K562 (cell line): ENCODE data around the gene DPY30. TPM values are rescaled to one million over a fixed set of nuclear protein-coding genes. Genes with fewer than 3 reads are reported as not detected.
A peak's percentile ranks its signal among the peaks of the same experiment; 100 is the strongest.

Experiments
- BDP1 ChIP-seq: IDR thresholded peaks from 3 replicates; pipeline ENCODE4 v1.6.1; 2011; ENCODE audit not compliant: insufficient read length, insufficient read depth
- CBFB ChIP-seq: sonication (generic); formaldehyde crosslinking; IDR thresholded peaks from 2 replicates; pipeline ENCODE4 v1.4.0; 2020; ENCODE audit warnings: mild to moderate bottlenecking, missing genetic modification reagents
- HDAC3 ChIP-seq: fragments of 450-650 bp; IDR thresholded peaks from 2 replicates; pipeline ENCODE4 v1.6.1; 2018; ENCODE audit warnings: borderline replicate concordance, mild to moderate bottlenecking, moderate library complexity; ENCODE audit not compliant: partially characterized antibody
- HMBOX1 ChIP-seq: sonication (generic); IDR thresholded peaks from 2 replicates; pipeline ENCODE4 v1.6.1; 2016
- MTA1 ChIP-seq: fragments of 450-650 bp; IDR thresholded peaks from 2 replicates; pipeline ENCODE4 v1.6.1; 2017; ENCODE audit warnings: borderline replicate concordance
- PBX2 ChIP-seq, 2 experiments: IDR thresholded peaks in 1 of 2; conservative IDR thresholded peaks in 1 of 2; 2 replicates each; pipeline ENCODE4 v1.6.1; 2016; ENCODE audit warnings: low read depth in 2 of 2, mild to moderate bottlenecking in 1 of 2, missing compliant biosample characterization in 1 of 2, missing genetic modification characterization in 1 of 2, moderate library complexity in 1 of 2
- PHTF2 ChIP-seq: fragments of 250-450 bp; sonication (Bioruptor Pico); IDR thresholded peaks from 2 replicates; pipeline ENCODE4 v1.5.0; 2021; ENCODE audit warnings: mild to moderate bottlenecking
- RBBP5 ChIP-seq: fragments of 200-600 bp; sonication (generic); IDR thresholded peaks from 2 replicates; pipeline ENCODE4 v1.6.1; 2012; ENCODE audit warnings: borderline replicate concordance, mild to moderate bottlenecking, low read length, control low read depth, inconsistent platforms; ENCODE audit not compliant: insufficient read depth, poor library complexity, severe bottlenecking
- RCOR1 ChIP-seq, 2 experiments: IDR thresholded peaks; 2 replicates each; pipeline ENCODE4 v1.6.1; 2012; ENCODE audit warnings: low read depth in 2 of 2, low read length in 2 of 2, borderline replicate concordance in 1 of 2, improper control_type of control experiment in 1 of 2
- SOX6 ChIP-seq: fragments of 450-650 bp; IDR thresholded peaks from 2 replicates; pipeline ENCODE4 v1.6.1; 2014; ENCODE audit warnings: mild to moderate bottlenecking
- YY1 ChIP-seq, 3 experiments: IDR thresholded peaks; 2 replicates each; pipeline ENCODE4 v1.6.1; 2011; ENCODE audit warnings: low read length in 2 of 3, mild to moderate bottlenecking in 2 of 3, moderate library complexity in 2 of 3, borderline replicate concordance in 1 of 3, control low read depth in 1 of 3, low read depth in 1 of 3; ENCODE audit not compliant: insufficient read depth in 3 of 3, insufficient replicate concordance in 2 of 3, control insufficient read depth in 1 of 3, insufficient read length in 1 of 3; ENCODE audit errors: extremely low read depth in 1 of 3
- ZBTB11 ChIP-seq, 3 experiments: fragments of 200-800 bp in 1 of 3; fragments of 250-450 bp in 1 of 3; fragments of 450-650 bp in 1 of 3; sonication (Bioruptor Pico) in 1 of 3; sonication (Bioruptor generic) in 1 of 3; formaldehyde crosslinking in 1 of 3; IDR thresholded peaks; 2 replicates each; pipeline versions ENCODE4 v1.6.1 to v1.8.0; 2016 to 2022; ENCODE audit warnings: mild to moderate bottlenecking in 2 of 3, missing genetic modification characterization in 2 of 3, missing compliant biosample characterization in 1 of 3, moderate library complexity in 1 of 3
- ZBTB33 ChIP-seq: sonication (generic); formaldehyde crosslinking; IDR thresholded peaks from 2 replicates; pipeline ENCODE4 v1.8.1; 2023; ENCODE audit warnings: mild to moderate bottlenecking, missing genetic modification reagents
- ZNF134 ChIP-seq: fragments of 250-450 bp; sonication (Bioruptor Pico); conservative IDR thresholded peaks from 2 replicates; pipeline ENCODE4 v1.4.0; 2020
- ZNF23 ChIP-seq: fragments of 250-450 bp; sonication (Bioruptor Pico); IDR thresholded peaks from 2 replicates; pipeline ENCODE4 v1.4.0; 2020; ENCODE audit warnings: mild to moderate bottlenecking
- polyA plus RNA-seq, 8 experiments: library from polyadenylated mRNA; depleted of rRNA in 4 of 8; stranded (reverse) in 5 of 8; unstranded in 3 of 8; fragments of >200 nt; fragmentation: Nextera tagmentation in 2 of 8; fragmentation: Illumina TruSeq in 1 of 8; extraction: Ambion mirVana in 2 of 8; extraction: Trizol in 1 of 8; gene quantifications; 2 replicates each; pipeline versions ENCODE4 v1.2.1 to v1.2.3, GENCODE V29; 2011 to 2014; ENCODE audit warnings: inconsistent platforms in 1 of 8, missing spikeins in 1 of 8
- total RNA-seq, 7 experiments: library from RNA; depleted of rRNA in 6 of 7; stranded (reverse); fragments of >200 nt in 6 of 7; fragmentation: Illumina TruSeq in 2 of 7; extraction: Trizol in 2 of 7; gene quantifications; 2 replicates each; pipeline versions ENCODE4 v1.2.1 to v1.2.3, GENCODE V29; 2011 to 2021; ENCODE audit warnings: low replicate concordance in 1 of 7

DPY30 gene
- total and polyA plus RNA-seq, 9 of the 15 experiments (the other 6 are each of a cell fraction or from before 2014, with no cell fraction given), result 64.6 to 402 (median 116) TPM

- TF ChIP-seq MTA1, result 0 out of 2 replicates have a peak, but pooled peaks have one; percentile 63
- no peak for TF ChIP-seq ZBTB11 (CRISPR knock-in tag; IDR thresholded peaks at IDR 0.05)
- TF ChIP-seq HMBOX1, result peak; percentile 77
- TF ChIP-seq RBBP5, result no peak
- peak in 1 of 2 experiments; percentile 37; a peak in 1 of 4 replicates for TF ChIP-seq RCOR1 (IDR thresholded peaks at IDR 0.05; ENCODE audit: borderline replicate concordance in 1 of 2, low read depth in 2 of 2, low read length in 2 of 2)
- no peak for TF ChIP-seq BDP1
- TF ChIP-seq CBFB (CRISPR knock-in tag), result no peak
- TF ChIP-seq HDAC3, result peak; percentile 19
- TF ChIP-seq ZBTB33 (CRISPR knock-in tag), result peak; percentile 21; the same call in 1 of the 2 replicates
- no peak for TF ChIP-seq PBX2 (CRISPR knock-in tag; IDR thresholded peaks at IDR 0.05; ENCODE audit: low read depth)
- no peak for TF ChIP-seq PBX2 (tag; conservative IDR thresholded peaks at IDR 0.05; ENCODE audit: low read depth)
- no peak for TF ChIP-seq ZNF134 (CRISPR knock-in tag)
- no peak for TF ChIP-seq PHTF2
- no peak for TF ChIP-seq ZNF23 (CRISPR knock-in tag)
- TF ChIP-seq SOX6, result 0 out of 2 replicates have a peak, but pooled peaks have one; percentile 12
- no peak for TF ChIP-seq YY1 (IDR thresholded peaks at IDR 0.05; ENCODE audit: borderline replicate concordance in 1 of 3, control insufficient read depth in 1 of 3, extremely low read depth in 1 of 3, insufficient read depth in 3 of 3, insufficient read length in 1 of 3, insufficient replicate concordance in 2 of 3, low read depth in 1 of 3, low read length in 2 of 3)
These were observed 22.6 kb upstream of the DPY30 start (continued) for GRCh38 chr2:32061973-32062861.
